ENCODE data around the gene FCRL3.

DNA sequence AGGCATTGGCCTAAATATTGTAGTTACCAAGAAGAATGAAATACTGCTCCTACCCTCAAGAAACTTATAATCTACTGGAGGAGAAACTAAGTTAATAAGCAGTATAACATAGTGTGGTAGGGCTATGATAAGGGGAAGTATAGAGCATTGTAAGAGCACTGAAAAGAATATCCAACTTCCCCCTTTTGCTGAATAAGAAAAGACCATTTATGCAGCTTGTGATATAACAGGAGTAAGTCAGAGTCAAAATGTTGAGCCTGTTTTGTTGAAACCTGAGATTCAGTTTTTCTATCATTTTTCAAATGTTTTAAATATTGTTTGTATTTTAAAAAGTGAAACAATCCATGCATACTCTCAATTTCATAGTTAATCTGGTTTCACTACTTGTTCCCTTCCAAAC, 54.4 kb downstream of the FCRL3 start:
- TF ChIP-seq CTCF (IDR thresholded peaks at IDR 0.05) (no peak), ZFX (IDR thresholded peaks at IDR 0.05; ENCODE audit: borderline replicate concordance) (no peak)
